Osteoblast (primary cell): ENCODE measurements around the gene ADAMTS17. TPM values are rescaled to one million over a fixed set of nuclear protein-coding genes. Genes with fewer than 3 reads are reported as not detected.

Experiments
- DNase-seq: peaks from one replicate; pipeline ENCODE4 v3.0.0; 2011; ENCODE audit warnings: low spot score, mixed read lengths; ENCODE audit not compliant: insufficient read length; ENCODE audit errors: missing footprints
- H2AFZ ChIP-seq: 2 replicates; pipeline ENCODE4 v1.6.0; 2011; ENCODE audit warnings: mild to moderate bottlenecking, low read length
- H3K27ac ChIP-seq: 2 replicates; pipeline ENCODE4 v1.5.1; 2011; ENCODE audit warnings: mild to moderate bottlenecking, low read depth, low read length, moderate library complexity
- H3K27me3 ChIP-seq: 2 replicates; pipeline ENCODE4 v1.6.0; 2012; ENCODE audit warnings: mild to moderate bottlenecking, control low read depth, inconsistent platforms, low read length, moderate library complexity; ENCODE audit not compliant: insufficient read depth
- H3K36me3 ChIP-seq: 2 replicates; pipeline ENCODE4 v1.5.1; 2011; ENCODE audit warnings: mild to moderate bottlenecking, low read length, control low read depth, moderate library complexity; ENCODE audit not compliant: insufficient read depth
- H3K4me1 ChIP-seq: 2 replicates; pipeline ENCODE4 v1.5.1; 2011; ENCODE audit warnings: mild to moderate bottlenecking, low read length, control low read depth, moderate library complexity; ENCODE audit not compliant: insufficient read depth
- H3K4me2 ChIP-seq: 2 replicates; pipeline ENCODE4 v1.6.0; 2011; ENCODE audit warnings: mild to moderate bottlenecking, low read length; ENCODE audit not compliant: insufficient read depth
- H3K4me3 ChIP-seq: fragments of 200-600 bp; sonication (generic); 3 replicates; pipeline ENCODE4 v1.5.1; 2012; ENCODE audit warnings: mild to moderate bottlenecking, low read length, inconsistent platforms; ENCODE audit not compliant: insufficient read depth
- H3K79me2 ChIP-seq: 2 replicates; pipeline ENCODE4 v1.6.0; 2012; ENCODE audit warnings: mild to moderate bottlenecking, low read length, control low read depth, inconsistent platforms; ENCODE audit not compliant: insufficient read depth
- H3K9me3 ChIP-seq: 2 replicates; pipeline ENCODE4 v1.5.1; 2011; ENCODE audit warnings: low read depth, low read length, control low read depth
- H4K20me1 ChIP-seq: 2 replicates; pipeline ENCODE4 v1.6.0; 2012; ENCODE audit warnings: mild to moderate bottlenecking, low read length, control low read depth; ENCODE audit not compliant: insufficient read depth
- total RNA-seq: library from RNA; depleted of rRNA; stranded (reverse); fragments of >200 nt; gene quantifications from 2 replicates; pipeline ENCODE4 v1.2.3, GENCODE V29; 2012
- TF ChIP-seq, protein P1 (sequence below): IDR thresholded peaks from 2 replicates; pipeline ENCODE4 v1.5.1; 2011; ENCODE audit warnings: mild to moderate bottlenecking, low read depth, low read length, moderate library complexity; ENCODE audit errors: extremely low read depth

ADAMTS17 gene
- total RNA-seq, 1 donor = under 0.01 TPM

DNA sequence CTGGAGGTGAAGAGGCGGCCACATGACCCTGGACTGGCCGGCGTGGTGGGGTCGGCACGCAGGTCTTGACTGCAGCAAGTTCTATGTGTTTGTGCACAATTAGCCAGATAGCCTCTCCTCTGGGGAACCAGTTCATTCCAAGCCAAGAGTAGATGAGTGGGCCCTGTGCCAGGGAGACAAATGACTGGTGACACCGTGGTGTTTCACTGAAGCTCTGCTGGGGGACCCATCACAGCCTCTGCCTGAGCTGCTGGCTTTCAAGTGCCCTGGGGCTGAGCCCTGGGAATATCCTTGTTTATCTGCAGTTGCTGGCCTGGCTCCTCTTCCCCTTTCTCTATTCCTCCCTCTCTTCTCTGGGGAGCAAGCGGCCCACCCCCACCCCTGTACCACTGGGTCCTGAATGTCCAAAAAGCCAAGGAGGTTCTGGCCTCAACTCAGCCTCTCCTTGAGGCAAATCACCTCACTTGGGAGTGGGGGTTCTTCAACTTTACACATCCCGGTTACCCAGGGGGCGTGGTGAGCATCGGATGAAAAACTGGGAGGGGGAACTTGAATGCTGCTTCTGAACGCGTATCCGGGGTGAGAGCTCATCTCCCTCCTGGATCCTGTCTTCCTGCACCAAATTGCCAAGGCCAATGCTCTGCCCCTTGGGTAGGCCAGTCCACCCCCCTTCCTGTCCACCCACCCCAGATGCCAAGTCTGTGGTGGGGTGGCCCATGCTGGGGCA, 408.9 kb downstream of the ADAMTS17 start:
- TF ChIP-seq, protein P1, sequence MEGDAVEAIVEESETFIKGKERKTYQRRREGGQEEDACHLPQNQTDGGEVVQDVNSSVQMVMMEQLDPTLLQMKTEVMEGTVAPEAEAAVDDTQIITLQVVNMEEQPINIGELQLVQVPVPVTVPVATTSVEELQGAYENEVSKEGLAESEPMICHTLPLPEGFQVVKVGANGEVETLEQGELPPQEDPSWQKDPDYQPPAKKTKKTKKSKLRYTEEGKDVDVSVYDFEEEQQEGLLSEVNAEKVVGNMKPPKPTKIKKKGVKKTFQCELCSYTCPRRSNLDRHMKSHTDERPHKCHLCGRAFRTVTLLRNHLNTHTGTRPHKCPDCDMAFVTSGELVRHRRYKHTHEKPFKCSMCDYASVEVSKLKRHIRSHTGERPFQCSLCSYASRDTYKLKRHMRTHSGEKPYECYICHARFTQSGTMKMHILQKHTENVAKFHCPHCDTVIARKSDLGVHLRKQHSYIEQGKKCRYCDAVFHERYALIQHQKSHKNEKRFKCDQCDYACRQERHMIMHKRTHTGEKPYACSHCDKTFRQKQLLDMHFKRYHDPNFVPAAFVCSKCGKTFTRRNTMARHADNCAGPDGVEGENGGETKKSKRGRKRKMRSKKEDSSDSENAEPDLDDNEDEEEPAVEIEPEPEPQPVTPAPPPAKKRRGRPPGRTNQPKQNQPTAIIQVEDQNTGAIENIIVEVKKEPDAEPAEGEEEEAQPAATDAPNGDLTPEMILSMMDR = no peak
- Histone ChIP-seq H3K9me3 (no peaks in the 10 kb centered on the region), H2AFZ (no peak overlapping the region), H3K36me3 (no peaks in the 10 kb centered on the region), H3K27me3 (peaks cover 4% of the 10 kb centered on the region), H3K4me2 (no peak overlapping the region), H3K4me1 (peaks cover 5% of the 10 kb centered on the region), H3K27ac (no peak overlapping the region), H3K4me3 (no peak overlapping the region), H3K79me2 (no peaks in the 10 kb centered on the region), H4K20me1 (no peaks in the 10 kb centered on the region)
- DNase-seq = no peak

DNA sequence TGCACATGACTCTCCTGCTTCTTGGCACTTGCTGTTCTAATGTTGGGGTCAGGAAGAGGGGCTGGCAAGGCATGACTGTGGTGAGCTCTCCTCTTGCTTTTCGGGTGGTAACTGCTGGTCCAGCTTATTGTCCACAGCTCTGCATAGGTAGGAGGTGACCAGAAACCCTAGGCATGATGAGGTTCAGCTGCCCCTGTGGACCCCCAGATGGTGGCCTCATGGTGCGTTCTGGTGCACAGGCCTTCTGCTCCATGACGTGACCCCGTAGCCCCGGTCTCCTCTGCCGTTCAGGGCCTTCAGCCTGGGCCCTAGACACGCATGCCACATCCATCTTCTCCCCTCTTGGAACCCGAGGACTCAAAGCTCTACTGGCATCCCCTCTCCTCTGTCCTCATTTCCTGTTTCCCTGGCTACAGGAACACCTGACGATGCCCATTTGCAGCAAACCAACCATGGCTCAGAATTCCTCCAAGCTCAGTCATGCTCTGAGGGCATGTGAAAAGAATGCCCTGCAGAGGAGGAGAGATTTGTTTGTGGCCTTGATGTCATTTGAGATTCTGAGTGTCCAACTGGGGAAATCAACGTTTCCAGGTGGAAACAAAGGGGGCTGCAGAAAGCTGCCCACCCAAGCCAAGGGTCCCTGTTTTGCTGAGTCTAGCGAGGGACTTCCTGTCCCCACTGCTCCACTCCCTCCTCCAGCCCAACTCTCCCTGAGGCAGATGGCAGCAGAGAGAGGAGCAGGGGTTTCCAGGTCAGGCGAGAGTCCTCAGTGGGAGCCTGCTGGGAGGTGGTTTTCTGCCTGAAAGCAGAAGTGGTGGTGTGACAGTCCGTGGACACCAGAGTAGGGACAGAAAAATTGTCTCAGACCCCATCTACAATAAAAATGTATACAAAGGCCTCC, 409.8 kb downstream of the ADAMTS17 start:
- TF ChIP-seq, protein P1 = no peak
- no peak overlapping the region for H3K4me3 ChIP-seq
- H3K4me1 ChIP-seq = peaks cover 5% of the 10 kb centered on the region
- no peak overlapping the region for H3K27ac ChIP-seq
- H3K9me3 ChIP-seq = no peaks in the 10 kb centered on the region
- no peaks in the 10 kb centered on the region for H3K79me2 ChIP-seq
- H3K27me3 ChIP-seq = peaks cover 4% of the 10 kb centered on the region
- H2AFZ ChIP-seq = no peak overlapping the region
- peak; percentile 79 for DNase-seq
- no peak overlapping the region for H3K4me2 ChIP-seq
- H3K36me3 ChIP-seq = no peaks in the 10 kb centered on the region
- no peaks in the 10 kb centered on the region for H4K20me1 ChIP-seq

DNA sequence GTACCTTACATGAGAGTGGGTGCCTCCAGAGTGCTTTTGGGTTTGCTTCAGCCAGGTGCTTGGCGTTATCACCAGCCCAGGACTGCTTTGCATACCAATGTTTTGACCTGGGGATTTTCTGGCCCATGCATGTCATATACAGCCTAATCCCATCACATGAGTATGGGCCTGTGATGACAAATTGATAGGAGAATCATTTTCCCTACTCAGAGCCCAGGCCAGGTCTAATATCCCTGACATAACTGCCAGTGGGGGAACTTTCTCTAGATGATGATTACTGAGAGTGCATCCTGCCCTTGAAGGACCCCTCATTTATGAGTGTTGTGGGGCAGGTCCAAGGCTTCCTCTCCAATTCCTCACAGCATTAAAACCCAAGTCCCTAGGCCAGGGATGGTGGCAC, 411.1 kb downstream of the ADAMTS17 start:
- no peak overlapping the region for H2AFZ ChIP-seq
- H3K79me2 ChIP-seq = no peaks in the 10 kb centered on the region
- no peak overlapping the region for H3K27ac ChIP-seq
- H3K9me3 ChIP-seq = no peaks in the 10 kb centered on the region
- DNase-seq = no peak
- H3K4me3 ChIP-seq = no peak overlapping the region
- H3K4me2 ChIP-seq = no peak overlapping the region
- TF ChIP-seq, protein P1 = no peak
- H4K20me1 ChIP-seq = no peaks in the 10 kb centered on the region
- peaks cover 4% of the 10 kb centered on the region for H3K27me3 ChIP-seq
- no peaks in the 10 kb centered on the region for H3K36me3 ChIP-seq
- peaks cover 5% of the 10 kb centered on the region for H3K4me1 ChIP-seq

DNA sequence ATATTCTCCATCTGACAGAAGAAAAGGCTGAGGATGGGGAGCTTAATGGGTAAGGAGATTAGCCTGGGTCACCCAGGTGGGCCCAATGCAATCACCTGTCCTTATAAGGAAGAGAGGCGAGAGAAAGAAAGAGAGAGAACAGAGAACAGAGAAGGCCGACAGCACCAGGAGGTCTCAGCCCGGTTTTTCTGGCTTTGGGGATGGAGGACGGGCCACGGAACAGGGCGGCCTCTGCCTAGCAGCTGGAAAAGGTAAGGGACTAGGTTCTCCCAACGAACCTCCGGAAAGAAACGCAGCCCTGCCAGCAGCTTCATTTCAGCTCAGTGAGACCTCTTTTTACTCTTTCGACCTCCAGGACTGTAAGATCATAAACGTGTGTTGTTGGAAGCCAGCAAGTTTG, 412.5 kb downstream of the ADAMTS17 start:
- peaks cover 5% of the 10 kb centered on the region for H3K4me1 ChIP-seq
- H3K27me3 ChIP-seq = peaks cover 4% of the 10 kb centered on the region
- no peaks in the 10 kb centered on the region for H3K79me2 ChIP-seq
- H4K20me1 ChIP-seq = no peaks in the 10 kb centered on the region
- no peak overlapping the region for H3K27ac ChIP-seq
- no peaks in the 10 kb centered on the region for H3K36me3 ChIP-seq
- no peak overlapping the region for H3K4me2 ChIP-seq
- DNase-seq = no peak
- H3K4me3 ChIP-seq = no peak overlapping the region
- H2AFZ ChIP-seq = no peak overlapping the region
- no peaks in the 10 kb centered on the region for H3K9me3 ChIP-seq
- TF ChIP-seq, protein P1 = no peak
